Left lung (tissue), 10 donors: Measurements from ENCODE around the gene GSPT1. TPM values are rescaled to one million over a fixed set of nuclear protein-coding genes. Genes with fewer than 3 reads are reported as not detected.
"Not testable (repeated sequence)": the region's sequence is repeated elsewhere in the genome, so short reads cannot be mapped to it uniquely, and the experiment has no call there.

Experiments
- ATAC-seq: fragments of 200-7000 bp; cut with Tn5 transposase; one replicate; pipeline ENCODE4 v1.9.1; 2020; ENCODE audit warnings: moderate library complexity
- DNase-seq, 4 donors: peaks; one replicate each; pipeline ENCODE4 v3.0.0-alpha.2; 2013 to 2020
- H3K27ac ChIP-seq, 2 donors: fragments of 200-600 bp; sonication (generic) in 1 of 2; one replicate each; pipeline versions ENCODE4 v1.5.0 to v1.8.0; 2020 to 2021
- H3K27me3 ChIP-seq, 2 donors: fragments of 200-600 bp; sonication (generic) in 1 of 2; one replicate each; pipeline versions ENCODE4 v1.5.0 to v1.8.0; 2020 to 2021
- H3K36me3 ChIP-seq, 2 donors: fragments of 200-600 bp; sonication (generic) in 1 of 2; one replicate each; pipeline versions ENCODE4 v1.5.0 to v1.8.0; 2020 to 2021
- H3K4me1 ChIP-seq, 2 donors: fragments of 200-600 bp; one replicate each; pipeline ENCODE4 v1.8.0; 2021
- H3K4me3 ChIP-seq, 2 donors: fragments of 200-600 bp; sonication (generic) in 1 of 2; one replicate each; pipeline versions ENCODE4 v1.5.0 to v1.8.0; 2020 to 2021; ENCODE audit warnings: mild to moderate bottlenecking in 1 of 2
- H3K9me3 ChIP-seq, 2 donors: fragments of 200-600 bp; sonication (generic) in 1 of 2; one replicate each; pipeline versions ENCODE4 v1.5.0 to v1.8.0; 2020 to 2021
- CTCF ChIP-seq, 2 donors: fragments of 200-600 bp; sonication (generic) in 1 of 2; IDR thresholded peaks; one replicate each; pipeline versions ENCODE4 v1.5.0 to v1.8.0; 2021; ENCODE audit warnings: antibody characterized with exemption in 2 of 2
- intact Hi-C, 2 donors: fragments of 100-400 bp; cut with DNase I; formaldehyde crosslinking; loops; one replicate each; pipeline versions ENCODE4 v1.11.2 to v1.14.2; 2022
- polyA plus RNA-seq, 6 donors: library from polyadenylated mRNA; unstranded; fragments of 120-200 nt; gene quantifications; one replicate each; pipeline ENCODE4 v1.2.1, GENCODE V29; 2013; ENCODE audit not compliant: insufficient read length in 6 of 6
- total RNA-seq, 2 donors: library from RNA; stranded (reverse); fragmentation: NEBNext Ultra II Directional; extraction: Animal tissue kit (Norgen Biotek cat#: 25700); gene quantifications; one replicate each; pipeline ENCODE4 v1.2.1, GENCODE V29; 2021
- donor health status: DM: no; HTN: yes; CAD: no.
- donor health status: DM: no; HTN: no; CAD: no.

GSPT1 gene
- total and polyA plus RNA-seq, 8 donors: 93.5 to 140 (median 107) TPM

- ATAC-seq: no peak
- H3K4me1 ChIP-seq: no peaks in the 10 kb centered on the region
- H3K4me3 ChIP-seq: no peak overlapping the region
- no peaks in the 10 kb centered on the region for H3K27me3 ChIP-seq
- H3K27ac ChIP-seq: no peak overlapping the region
- intact Hi-C loops: no loop called here
- no peak for DNase-seq
- no peaks in the 10 kb centered on the region for H3K36me3 ChIP-seq
- TF ChIP-seq CTCF (IDR thresholded peaks at IDR 0.05): no peak
- no peaks in the 10 kb centered on the region for H3K9me3 ChIP-seq
These were observed 42.0 kb upstream of the GSPT1 start for GRCh38 chr16:11957591-11958395.

GRCh38 chr16:11956558-11956957 is 40.8 kb upstream of the GSPT1 start:
- DNase-seq (no peak), ATAC-seq (no peak)
- Histone ChIP-seq H3K9me3 (no peaks in the 10 kb centered on the region), H3K4me3 (no peak overlapping the region), H3K27ac (no peak overlapping the region), H3K36me3 (no peaks in the 10 kb centered on the region), H3K4me1 (no peaks in the 10 kb centered on the region), H3K27me3 (no peaks in the 10 kb centered on the region)
- intact Hi-C loops: no loop called here
- no peak for TF ChIP-seq CTCF (IDR thresholded peaks at IDR 0.05)

- Histone ChIP-seq H3K9me3 (no peaks in the 10 kb centered on the region), H3K27me3 (no peaks in the 10 kb centered on the region), H3K36me3 (no peaks in the 10 kb centered on the region), H3K27ac (no peak overlapping the region), H3K4me1 (no peaks in the 10 kb centered on the region), H3K4me3 (no peak overlapping the region)
- TF ChIP-seq CTCF (IDR thresholded peaks at IDR 0.05): no peak
- ATAC-seq (peak; percentile 70), DNase-seq (peak in 1 of 4 donors; percentile 35)
- intact Hi-C loops: no loop called here
These were observed 40.0 kb upstream of the GSPT1 start for GRCh38 chr16:11955713-11956123.

GRCh38 chr16:11953576-11953975 is 37.8 kb upstream of the GSPT1 start:
- H3K27ac ChIP-seq, H3K36me3 ChIP-seq, intact Hi-C loops, H3K4me3 ChIP-seq, H3K4me1 ChIP-seq, H3K27me3 ChIP-seq, H3K9me3 ChIP-seq, ATAC-seq, DNase-seq: not testable (repeated sequence)

GRCh38 chr16:11950388-11950787 is 34.6 kb upstream of the GSPT1 start:
- intact Hi-C loops: no loop called here
- ATAC-seq (no peak), DNase-seq (no peak)
- no peaks in the 10 kb centered on the region for H3K9me3 ChIP-seq
- H3K4me3 ChIP-seq: no peak overlapping the region
- no peaks in the 10 kb centered on the region for H3K27me3 ChIP-seq
- no peaks in the 10 kb centered on the region for H3K36me3 ChIP-seq
- TF ChIP-seq CTCF (IDR thresholded peaks at IDR 0.05): no peak
- H3K4me1 ChIP-seq: no peaks in the 10 kb centered on the region
- H3K27ac ChIP-seq: no peak overlapping the region

GRCh38 chr16:11949527-11949926 is 33.8 kb upstream of the GSPT1 start:
- ATAC-seq (peak; percentile 99), DNase-seq (peak in 3 of 4 donors; percentile 7 to 53 (median 47))
- no peaks in the 10 kb centered on the region for H3K36me3 ChIP-seq
- TF ChIP-seq CTCF (IDR thresholded peaks at IDR 0.05): peak; percentile 29 to 32
- H3K4me3 ChIP-seq: no peak overlapping the region
- H3K4me1 ChIP-seq: no peaks in the 10 kb centered on the region
- no peaks in the 10 kb centered on the region for H3K27me3 ChIP-seq
- intact Hi-C loops: no loop called here
- H3K9me3 ChIP-seq: no peaks in the 10 kb centered on the region
- H3K27ac ChIP-seq: no peak overlapping the region
